Vagina (tissue), 2 donors: ENCODE data around the gene BLVRB. TPM values are rescaled to one million over a fixed set of nuclear protein-coding genes. Genes with fewer than 3 reads are reported as not detected.

Experiments
- DNase-seq, 2 donors: peaks; one replicate each; pipeline ENCODE4 v3.0.0-alpha.2; 2017; ENCODE audit errors: extremely low spot score in 2 of 2
- H3K27ac ChIP-seq: fragments of 200-600 bp; sonication (generic); one replicate; pipeline ENCODE4 v1.5.1; 2019
- H3K27me3 ChIP-seq: fragments of 200-600 bp; sonication (generic); one replicate; pipeline ENCODE4 v1.5.1; 2019
- H3K36me3 ChIP-seq, 2 donors: fragments of 200-600 bp; sonication (generic); one replicate each; pipeline ENCODE4 v1.5.1; 2017 to 2019
- H3K4me1 ChIP-seq: fragments of 200-600 bp; sonication (generic); one replicate; pipeline ENCODE4 v1.5.1; 2019
- H3K4me3 ChIP-seq, 2 donors: fragments of 200-600 bp; sonication (generic); 1 replicate in 1 of 2; 2 replicates in 1 of 2; pipeline ENCODE4 v1.5.1; 2016 to 2019
- H3K9me3 ChIP-seq: fragments of 200-600 bp; sonication (generic); one replicate; pipeline ENCODE4 v1.5.1; 2019
- POLR2A ChIP-seq, 2 donors: fragments of 450-650 bp; IDR thresholded peaks; one replicate each; pipeline ENCODE4 v1.6.1; 2017; ENCODE audit warnings: antibody characterized with exemption in 2 of 2, mild to moderate bottlenecking in 2 of 2, moderate library complexity in 2 of 2
- POLR2AphosphoS5 ChIP-seq, 2 donors: sonication (generic); formaldehyde crosslinking; IDR thresholded peaks; one replicate each; pipeline ENCODE4 v1.9.0; 2017; ENCODE audit warnings: antibody characterized with exemption in 2 of 2, mild to moderate bottlenecking in 2 of 2, low read depth in 1 of 2; ENCODE audit not compliant: insufficient read depth in 1 of 2
- intact Hi-C: fragments of 100-400 bp; cut with DNase I; formaldehyde crosslinking; loops from one replicate; pipeline ENCODE4 v1.15.1; 2023
- total RNA-seq: library from RNA; depleted of rRNA; stranded (reverse); fragments of >200 nt; gene quantifications from one replicate; pipeline ENCODE4 v1.2.3, GENCODE V29; 2016
- TF ChIP-seq, protein P1 (sequence below), 3 experiments: fragments of 450-650 bp in 2 of 3; fragments of 200-600 bp in 1 of 3; sonication (generic) in 1 of 3; IDR thresholded peaks; one replicate each; pipeline ENCODE4 v1.5.1; 2017 to 2019; ENCODE audit warnings: antibody characterized with exemption in 3 of 3, mild to moderate bottlenecking in 2 of 3, moderate library complexity in 2 of 3

Gene BLVRB
- total RNA-seq, 1 donor from 2014 or later = 357 TPM

DNA sequence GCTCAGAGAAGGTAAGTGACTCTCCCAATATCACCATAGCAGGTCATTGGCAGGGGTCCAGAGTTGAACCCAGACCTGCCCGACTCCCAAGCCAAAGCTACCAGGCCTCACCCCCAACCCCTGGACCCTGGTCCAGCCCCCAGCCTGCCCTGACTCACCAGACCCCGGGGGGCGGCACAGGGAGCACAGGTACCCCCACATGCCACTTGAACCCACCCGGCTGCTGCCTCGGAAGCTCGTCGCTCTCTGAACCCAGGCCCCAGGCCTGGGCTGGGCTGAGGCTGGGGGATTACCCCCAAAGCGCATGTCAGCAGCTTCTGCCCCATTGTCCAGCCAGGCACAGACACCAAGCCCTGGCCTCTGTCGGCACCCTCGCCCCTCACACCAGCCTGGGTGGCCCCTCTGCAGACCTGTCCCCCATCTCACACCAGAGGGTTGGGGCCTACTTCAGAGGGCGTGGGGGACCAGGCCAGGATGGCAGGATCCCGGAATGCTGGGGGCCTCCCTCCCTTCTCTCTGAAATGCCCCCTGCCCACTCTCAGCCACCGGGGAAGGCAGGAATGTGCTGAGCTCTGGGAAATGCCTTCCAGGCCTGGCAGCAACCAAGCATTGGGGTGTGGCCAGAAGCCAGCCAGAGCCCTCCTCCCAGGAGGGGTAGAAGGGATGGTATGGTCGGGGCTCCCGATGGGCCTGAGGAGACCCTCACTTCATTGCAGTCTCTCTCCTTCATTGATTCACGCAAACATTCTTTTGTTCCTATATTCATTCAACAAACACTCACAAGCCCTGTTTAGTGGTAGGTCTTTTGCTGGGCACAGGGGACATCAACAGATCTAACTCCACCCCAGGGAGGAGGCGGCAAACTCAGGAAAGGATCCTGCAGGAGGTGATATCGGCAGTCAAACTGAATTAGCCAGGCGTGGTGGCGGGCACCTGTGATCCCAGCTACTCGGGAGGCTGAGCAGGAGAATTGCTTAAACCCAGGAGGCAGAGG lies 50.7 kb downstream of the BLVRB start:
- no peaks in the 10 kb centered on the region for H3K27me3 ChIP-seq
- no peak overlapping the region for H3K27ac ChIP-seq
- no peak for DNase-seq
- H3K36me3 ChIP-seq = no peaks in the 10 kb centered on the region
- H3K4me1 ChIP-seq = peaks cover 17% of the 10 kb centered on the region
- H3K9me3 ChIP-seq = no peaks in the 10 kb centered on the region
- no peak overlapping the region for H3K4me3 ChIP-seq
- TF ChIP-seq POLR2A (IDR thresholded peaks at IDR 0.05) = no peak
- intact Hi-C loops = no loop called here

DNA sequence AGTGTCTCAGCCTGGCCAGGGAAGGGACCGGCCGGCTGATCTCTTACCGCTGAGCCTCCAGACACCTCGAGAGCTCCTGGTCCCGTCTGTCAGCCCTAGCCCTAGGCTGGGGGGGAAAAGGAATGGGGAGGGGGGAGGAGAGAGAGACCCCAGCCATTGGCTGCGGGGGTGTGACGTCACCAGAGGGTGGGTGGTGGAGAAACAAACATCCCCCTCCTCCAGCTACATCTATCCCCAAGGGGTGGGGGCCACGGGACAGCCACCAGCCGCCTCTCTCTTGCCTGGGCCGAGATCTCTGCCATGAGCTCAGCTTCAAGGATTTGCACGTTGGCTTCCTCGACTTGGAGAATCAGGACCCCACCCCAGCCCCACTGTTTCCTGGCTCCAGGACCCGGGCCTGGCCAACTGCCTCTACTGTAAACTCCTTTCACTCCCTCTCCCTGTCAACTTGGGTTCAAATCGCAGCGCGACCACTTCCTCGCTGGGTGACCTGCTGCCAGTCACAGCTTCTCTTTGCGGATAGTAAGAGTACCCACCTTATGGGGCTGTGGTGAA lies 52.2 kb downstream of the BLVRB start, which contains the start of gene PRX:
Gene PRX (minus strand): TSS at position 88 of the 555 bp plus-strand sequence. CDS start 5,446 bp downstream, outside the sequence.
- Histone ChIP-seq H3K4me3 (no peak within 1 kb of the TSS), H3K9me3 (no peaks in the 10 kb centered on the region), H3K27ac (peak within 1 kb of the TSS; percentile 44), H3K27me3 (no peaks in the 10 kb centered on the region), H3K36me3 (no peaks in the 10 kb centered on the region), H3K4me1 (peaks cover 17% of the 10 kb centered on the region)
- intact Hi-C loops = no loop called here
- peak in 1 of 2 donors; percentile 87 for DNase-seq
- no peak for TF ChIP-seq POLR2A (IDR thresholded peaks at IDR 0.05)
- TF ChIP-seq POLR2AphosphoS5 (IDR thresholded peaks at IDR 0.05; ENCODE audit: insufficient read depth in 1 of 2, low read depth in 1 of 2) = no peak
- TF ChIP-seq, protein P1, sequence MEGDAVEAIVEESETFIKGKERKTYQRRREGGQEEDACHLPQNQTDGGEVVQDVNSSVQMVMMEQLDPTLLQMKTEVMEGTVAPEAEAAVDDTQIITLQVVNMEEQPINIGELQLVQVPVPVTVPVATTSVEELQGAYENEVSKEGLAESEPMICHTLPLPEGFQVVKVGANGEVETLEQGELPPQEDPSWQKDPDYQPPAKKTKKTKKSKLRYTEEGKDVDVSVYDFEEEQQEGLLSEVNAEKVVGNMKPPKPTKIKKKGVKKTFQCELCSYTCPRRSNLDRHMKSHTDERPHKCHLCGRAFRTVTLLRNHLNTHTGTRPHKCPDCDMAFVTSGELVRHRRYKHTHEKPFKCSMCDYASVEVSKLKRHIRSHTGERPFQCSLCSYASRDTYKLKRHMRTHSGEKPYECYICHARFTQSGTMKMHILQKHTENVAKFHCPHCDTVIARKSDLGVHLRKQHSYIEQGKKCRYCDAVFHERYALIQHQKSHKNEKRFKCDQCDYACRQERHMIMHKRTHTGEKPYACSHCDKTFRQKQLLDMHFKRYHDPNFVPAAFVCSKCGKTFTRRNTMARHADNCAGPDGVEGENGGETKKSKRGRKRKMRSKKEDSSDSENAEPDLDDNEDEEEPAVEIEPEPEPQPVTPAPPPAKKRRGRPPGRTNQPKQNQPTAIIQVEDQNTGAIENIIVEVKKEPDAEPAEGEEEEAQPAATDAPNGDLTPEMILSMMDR (IDR thresholded peaks at IDR 0.05) = no peak

DNA sequence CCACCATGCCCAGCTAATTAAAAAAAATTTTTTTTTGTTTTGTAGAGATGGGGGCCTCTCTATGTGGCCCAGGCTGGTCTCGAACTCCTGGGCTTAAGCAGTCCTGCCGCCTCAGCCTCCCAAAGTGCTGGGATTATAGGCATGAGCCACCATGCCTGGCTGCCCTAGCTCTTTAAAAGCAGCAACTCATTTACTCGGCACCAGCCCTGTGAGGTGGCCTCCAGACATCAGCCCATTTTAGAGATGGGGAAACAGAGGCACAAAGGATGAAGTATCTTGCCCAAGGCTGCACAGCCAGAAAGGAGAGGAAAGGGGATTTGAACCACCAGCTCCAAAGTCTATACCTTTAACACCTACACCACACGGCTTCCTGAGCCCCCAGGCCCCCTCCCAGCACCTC lies 52.7 kb downstream of the BLVRB start:
- no peak overlapping the region for H3K27ac ChIP-seq
- H3K27me3 ChIP-seq = no peaks in the 10 kb centered on the region
- no peaks in the 10 kb centered on the region for H3K36me3 ChIP-seq
- intact Hi-C loops = no loop called here
- no peaks in the 10 kb centered on the region for H3K9me3 ChIP-seq
- TF ChIP-seq POLR2AphosphoS5 (IDR thresholded peaks at IDR 0.05; ENCODE audit: insufficient read depth in 1 of 2, low read depth in 1 of 2) (no peak), POLR2A (IDR thresholded peaks at IDR 0.05) (no peak)
- TF ChIP-seq, protein P1 (IDR thresholded peaks at IDR 0.05) = no peak
- H3K4me3 ChIP-seq = no peak overlapping the region
- no peak for DNase-seq
- peaks cover 17% of the 10 kb centered on the region for H3K4me1 ChIP-seq

DNA sequence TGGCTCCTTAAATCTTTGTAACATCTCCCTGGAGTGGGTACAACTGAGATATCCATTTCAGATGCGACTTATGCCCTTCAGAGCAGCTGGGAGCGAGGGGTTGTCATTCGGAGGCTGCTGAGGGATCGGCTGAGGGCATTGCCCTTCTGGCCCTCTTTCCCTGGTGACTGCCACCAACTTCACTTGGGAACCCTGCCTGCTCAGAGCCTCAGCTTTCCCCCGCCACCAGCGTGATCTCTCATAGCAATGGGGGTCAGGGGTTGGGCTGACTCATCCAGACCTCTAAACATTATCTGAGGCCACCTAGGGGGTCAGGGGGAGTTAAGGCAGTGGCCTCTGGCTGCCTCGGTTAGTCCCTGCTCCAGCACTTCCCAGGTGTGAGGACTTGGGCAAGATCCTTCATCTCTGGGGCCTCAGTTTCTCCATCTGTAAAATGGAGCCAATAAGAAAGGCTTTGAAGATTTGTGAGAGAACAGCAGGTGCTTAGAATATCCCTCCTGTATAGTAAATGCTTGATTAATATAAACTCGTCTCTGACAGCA lies 53.5 kb downstream of the BLVRB start:
- DNase-seq = no peak
- Histone ChIP-seq H3K36me3 (no peaks in the 10 kb centered on the region), H3K4me3 (no peak overlapping the region), H3K27me3 (no peaks in the 10 kb centered on the region), H3K4me1 (peaks cover 17% of the 10 kb centered on the region), H3K9me3 (no peaks in the 10 kb centered on the region), H3K27ac (peak overlapping the region; percentile 44)
- no peak for TF ChIP-seq POLR2AphosphoS5 (IDR thresholded peaks at IDR 0.05; ENCODE audit: insufficient read depth in 1 of 2, low read depth in 1 of 2)
- TF ChIP-seq, protein P1 (IDR thresholded peaks at IDR 0.05) = no peak
- no peak for TF ChIP-seq POLR2A (IDR thresholded peaks at IDR 0.05)
- intact Hi-C loops = no loop called here

GRCh38 chr19:40411125-40411842 lies 54.3 kb downstream of the BLVRB start:
- intact Hi-C loops = no loop called here
- peaks cover 17% of the 10 kb centered on the region for H3K4me1 ChIP-seq
- peak overlapping the region; percentile 44 for H3K27ac ChIP-seq
- TF ChIP-seq, protein P1 (IDR thresholded peaks at IDR 0.05) = no peak
- TF ChIP-seq POLR2AphosphoS5 (IDR thresholded peaks at IDR 0.05; ENCODE audit: insufficient read depth in 1 of 2, low read depth in 1 of 2) = peak in 1 of 2 donors; percentile 34
- TF ChIP-seq POLR2A (IDR thresholded peaks at IDR 0.05) = no peak
- no peaks in the 10 kb centered on the region for H3K27me3 ChIP-seq
- H3K4me3 ChIP-seq = no peak overlapping the region
- H3K36me3 ChIP-seq = no peaks in the 10 kb centered on the region
- no peaks in the 10 kb centered on the region for H3K9me3 ChIP-seq
- peak in 1 of 2 donors; percentile 70 for DNase-seq
